ENCODE data around the gene SYT11.
"Not testable (repeated sequence)": the region's sequence is repeated elsewhere in the genome, so short reads cannot be mapped to it uniquely, and the experiment has no call there.

The SYT11 gene

DNA sequence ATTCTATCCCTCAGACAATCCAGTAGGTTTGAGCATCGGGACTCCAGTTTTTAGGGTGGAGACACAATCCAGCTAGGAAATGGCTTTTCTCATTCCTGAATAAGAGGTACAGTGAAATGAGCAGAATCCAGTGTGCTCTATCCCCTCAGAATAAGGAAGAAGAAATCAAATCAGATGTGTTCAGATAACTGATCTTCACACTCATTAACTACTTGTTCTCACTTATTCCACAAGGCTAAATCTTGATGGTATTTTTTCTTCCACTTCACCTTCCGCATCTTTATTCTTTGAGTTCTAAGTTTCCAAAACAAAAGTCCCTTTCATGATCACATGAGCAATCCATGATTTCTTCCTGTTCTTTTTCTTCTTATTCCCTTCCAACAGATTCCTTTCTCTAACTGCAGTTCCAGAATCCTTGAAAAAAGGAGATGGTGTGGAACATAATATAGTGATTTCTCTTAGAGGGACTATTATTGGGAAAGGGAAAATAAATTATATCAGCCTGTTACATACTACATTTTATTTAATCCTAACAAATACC, 1.7 kb downstream of the SYT11 start:
- no peak for DNase-seq (ENCODE audit: low read depth)

GRCh38 chr1:155861896-155862295, 2.5 kb downstream of the SYT11 start:
- DNase-seq (ENCODE audit: low read depth), result no peak

DNA sequence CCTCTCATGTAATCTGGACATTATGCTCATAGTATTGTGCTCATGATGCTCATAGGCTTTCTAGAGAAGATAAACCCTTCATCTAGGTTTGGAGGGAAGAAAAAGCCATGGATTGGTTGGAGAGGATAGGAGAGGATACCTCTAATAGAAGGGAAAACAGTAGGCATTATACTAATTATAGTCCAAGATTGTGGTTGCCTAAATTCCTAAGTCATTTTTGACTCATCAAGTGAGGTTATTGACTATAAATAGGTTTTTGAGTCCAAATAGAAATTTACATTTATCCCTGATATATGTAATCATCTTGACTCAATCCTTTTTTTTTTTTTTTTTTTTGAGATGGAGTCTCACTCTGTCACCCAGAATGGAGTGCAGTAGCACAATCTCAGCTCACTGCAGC, 5.0 kb downstream of the SYT11 start:
- no peak for DNase-seq (ENCODE audit: low read depth)

DNA sequence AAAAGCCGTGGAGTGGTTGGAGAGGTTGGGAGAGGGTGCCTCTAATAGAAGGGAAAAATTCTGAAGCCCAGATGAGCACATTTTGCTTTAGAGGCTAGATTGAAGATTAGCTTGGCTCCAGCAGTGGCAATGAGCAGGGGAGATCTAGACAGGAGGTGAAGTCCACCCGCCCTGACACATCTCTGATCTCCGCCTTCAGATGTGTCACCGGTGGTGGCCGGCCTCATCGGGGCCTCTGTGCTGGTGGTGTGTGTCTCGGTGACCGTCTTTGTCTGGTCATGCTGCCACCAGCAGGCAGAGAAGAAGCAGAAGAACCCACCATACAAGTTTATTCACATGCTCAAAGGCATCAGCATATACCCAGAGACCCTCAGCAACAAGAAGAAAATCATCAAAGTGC, 8.4 kb downstream of the SYT11 start:
- no peak for DNase-seq (ENCODE audit: low read depth)

- DNase-seq (ENCODE audit: low read depth), result no peak
Observed at GRCh38 chr1:155871390-155871789, 12.0 kb downstream of the SYT11 start.

DNA sequence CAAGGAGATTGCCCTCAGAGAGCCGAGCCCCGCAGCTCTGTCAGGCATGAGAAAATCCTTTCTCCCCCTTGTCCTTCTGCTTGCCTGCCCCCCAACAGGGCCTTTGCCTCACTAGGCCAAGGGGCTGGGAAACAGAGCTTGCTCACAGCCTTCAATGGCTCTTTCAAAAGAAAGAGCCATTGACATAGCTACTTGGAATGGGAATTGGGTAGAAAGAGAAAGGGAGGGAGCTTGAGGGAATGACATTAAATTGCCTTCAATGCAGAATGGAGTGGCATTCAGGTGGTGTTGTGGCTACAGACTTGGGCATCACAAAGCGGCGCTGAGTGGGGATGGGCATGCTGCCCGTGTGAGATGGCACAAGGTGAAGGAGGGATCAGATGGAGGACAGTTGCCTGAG, 13.2 kb downstream of the SYT11 start:
- DNase-seq (ENCODE audit: low read depth), result no peak

DNA sequence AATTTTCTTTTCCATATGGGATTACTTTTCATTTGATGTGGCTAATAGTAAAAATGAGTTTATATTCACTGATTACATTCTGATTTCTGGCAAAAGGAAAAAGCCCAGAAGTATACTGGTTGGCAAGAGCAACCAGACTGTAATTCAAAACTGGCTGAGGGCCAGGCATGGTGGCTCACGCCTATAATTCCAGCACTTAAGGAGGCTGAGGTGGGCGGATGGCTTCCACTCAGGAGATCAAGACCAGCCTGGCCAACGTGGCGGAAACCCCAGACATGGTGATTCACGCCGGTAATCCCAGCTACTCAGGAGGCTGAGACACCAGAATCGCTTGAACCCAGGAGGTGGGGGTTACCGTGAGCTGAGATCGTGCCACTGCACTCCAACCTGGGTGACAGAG, 14.5 kb downstream of the SYT11 start:
- peak; percentile 35 for DNase-seq (ENCODE audit: low read depth)

DNA sequence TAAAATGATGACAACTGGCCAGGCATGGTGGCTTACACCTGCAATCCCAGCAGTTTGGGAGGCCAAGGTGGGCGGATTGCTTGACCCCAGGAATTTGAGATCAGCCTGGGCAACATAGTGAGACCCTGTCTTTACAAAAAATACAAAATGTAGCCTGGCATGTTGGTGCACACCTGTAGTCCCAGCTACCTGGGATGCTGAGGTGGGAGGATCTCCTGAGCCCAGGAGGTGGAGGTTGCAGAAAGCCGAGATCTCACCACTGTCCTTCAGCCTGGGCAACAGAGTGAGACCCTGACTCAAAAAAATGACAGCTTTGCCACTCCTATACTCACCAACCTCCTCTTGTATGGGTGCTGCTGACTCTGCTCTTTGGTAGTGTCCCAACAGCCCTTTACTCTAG, 18.6 kb downstream of the SYT11 start:
- no peak for DNase-seq (ENCODE audit: low read depth)

- no peak for DNase-seq (ENCODE audit: low read depth)
Observed at GRCh38 chr1:155880251-155880650, 20.9 kb downstream of the SYT11 start.

DNA sequence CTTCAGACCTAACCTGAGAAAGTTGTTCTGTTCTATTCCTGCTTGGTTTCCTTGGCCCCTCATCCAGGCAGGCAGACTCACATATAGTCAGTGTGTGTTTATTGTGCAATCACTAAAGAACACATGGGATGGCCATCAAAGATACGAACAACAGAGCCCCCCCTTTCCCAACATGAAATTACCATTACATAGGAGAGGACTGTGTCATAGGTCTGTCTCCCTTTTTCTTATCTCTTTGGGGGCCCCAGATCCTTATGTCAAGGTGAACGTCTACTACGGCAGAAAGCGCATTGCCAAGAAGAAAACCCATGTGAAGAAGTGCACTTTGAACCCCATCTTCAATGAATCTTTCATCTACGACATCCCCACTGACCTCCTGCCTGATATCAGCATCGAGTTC, 21.6 kb downstream of the SYT11 start:
- no peak for DNase-seq (ENCODE audit: low read depth)

GRCh38 chr1:155882235-155882634, 22.9 kb downstream of the SYT11 start:
- DNase-seq (ENCODE audit: low read depth), result no peak

GRCh38 chr1:155882766-155883165, 23.4 kb downstream of the SYT11 start:
- DNase-seq (ENCODE audit: low read depth), result no peak

DNA sequence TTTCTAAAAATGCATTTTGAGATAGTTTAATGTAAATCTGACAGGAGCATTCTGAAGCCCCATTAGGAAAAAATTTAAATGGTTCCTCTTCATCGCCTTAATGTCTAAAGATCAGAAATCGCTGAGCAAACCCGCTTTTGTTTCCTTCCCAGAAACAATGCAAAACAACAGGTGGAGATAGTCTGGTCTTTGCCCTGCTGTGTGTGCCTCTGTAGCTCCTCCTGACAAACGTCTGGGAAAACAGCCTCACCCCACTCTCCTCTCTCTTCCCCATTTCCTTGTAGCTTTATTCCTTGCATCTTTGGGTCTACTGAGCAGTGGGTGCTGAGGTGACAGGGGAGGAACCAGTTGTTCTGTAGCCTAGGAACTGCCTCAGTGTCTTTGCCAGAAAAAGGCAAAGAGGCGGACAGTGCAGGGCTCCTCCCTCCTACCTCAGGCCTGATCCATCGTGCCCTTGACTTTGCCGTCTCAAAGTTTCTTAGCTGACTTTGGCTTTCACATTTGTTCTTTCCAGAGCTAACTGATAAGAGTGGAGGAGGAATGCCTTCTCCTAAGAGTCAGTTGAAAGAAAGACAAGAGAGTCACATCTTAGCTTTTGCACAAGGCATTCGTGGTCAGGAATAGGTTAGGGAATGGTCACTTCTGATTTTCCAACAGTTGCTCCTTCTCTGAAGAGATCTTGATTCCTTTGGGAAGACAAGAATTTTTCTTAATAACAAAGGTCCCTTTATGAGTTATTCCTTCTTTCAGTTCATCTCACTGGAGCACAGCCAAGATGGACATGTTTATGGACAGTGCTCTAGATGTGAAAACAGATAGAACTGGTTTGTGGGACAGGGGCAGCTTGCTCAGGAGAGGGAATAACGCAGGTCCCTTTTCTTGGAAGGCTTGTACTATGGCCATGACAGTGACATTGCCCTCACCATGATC, 24.9 kb downstream of the SYT11 start:
- DNase-seq (ENCODE audit: low read depth), result no peak

DNA sequence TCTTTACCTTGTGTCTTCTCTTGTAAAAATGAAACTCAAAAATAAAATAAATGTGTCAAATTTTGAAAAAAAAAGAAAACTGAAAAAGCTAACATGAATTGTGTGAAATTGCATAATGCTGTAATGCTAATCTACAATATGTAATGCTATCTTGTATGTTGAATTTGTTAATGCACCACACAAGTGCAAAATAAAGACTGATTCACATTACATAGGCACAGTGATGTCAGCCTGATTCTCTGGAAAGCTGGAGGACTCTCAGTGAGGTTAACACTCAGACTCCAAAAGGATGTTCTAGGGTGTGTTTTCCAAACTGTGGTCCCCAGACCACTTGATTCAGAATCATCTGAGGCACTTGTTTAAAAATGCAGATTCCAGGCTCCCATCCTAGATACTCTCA, 25.6 kb downstream of the SYT11 start:
- no peak for DNase-seq (ENCODE audit: low read depth)

DNA sequence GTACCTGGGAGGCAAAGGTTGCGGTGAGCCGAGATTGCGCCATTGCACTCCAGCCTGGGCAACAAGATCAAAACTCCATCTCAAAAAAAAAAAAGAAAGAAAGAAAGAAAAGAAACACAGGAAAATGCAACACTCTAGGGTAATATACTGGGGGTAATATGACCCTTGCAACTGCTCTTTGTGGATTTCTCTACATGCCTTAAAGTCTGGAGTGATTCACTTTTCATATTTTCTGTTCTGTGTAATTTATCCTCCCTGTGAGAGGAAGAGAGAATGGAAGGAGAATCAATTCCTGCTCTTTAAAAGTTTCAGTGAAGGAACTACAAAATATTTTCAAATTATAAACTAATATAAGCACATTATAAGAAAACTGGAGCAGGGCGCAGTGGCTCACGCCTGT, 29.1 kb downstream of the SYT11 start:
- DNase-seq (ENCODE audit: low read depth), result no peak

DNA sequence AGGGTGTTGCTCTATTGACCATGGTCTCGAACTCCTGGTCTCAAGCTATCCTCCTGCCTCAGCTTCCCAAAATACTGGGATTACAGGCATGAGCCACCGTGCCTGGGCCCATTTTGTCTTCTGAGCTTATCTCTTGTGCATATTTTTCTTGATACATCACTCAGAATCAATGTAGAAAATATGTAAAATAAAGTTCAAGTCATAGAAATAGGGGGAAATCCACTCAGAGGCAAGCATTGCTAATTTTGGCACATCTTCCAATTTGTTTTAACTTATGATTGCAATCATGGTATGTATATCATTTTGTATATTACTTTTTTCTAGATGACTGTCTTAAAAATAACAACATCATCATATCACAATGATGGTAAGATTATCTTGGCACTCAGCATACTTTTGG, 30.2 kb downstream of the SYT11 start:
- no peak for DNase-seq (ENCODE audit: low read depth)

DNA sequence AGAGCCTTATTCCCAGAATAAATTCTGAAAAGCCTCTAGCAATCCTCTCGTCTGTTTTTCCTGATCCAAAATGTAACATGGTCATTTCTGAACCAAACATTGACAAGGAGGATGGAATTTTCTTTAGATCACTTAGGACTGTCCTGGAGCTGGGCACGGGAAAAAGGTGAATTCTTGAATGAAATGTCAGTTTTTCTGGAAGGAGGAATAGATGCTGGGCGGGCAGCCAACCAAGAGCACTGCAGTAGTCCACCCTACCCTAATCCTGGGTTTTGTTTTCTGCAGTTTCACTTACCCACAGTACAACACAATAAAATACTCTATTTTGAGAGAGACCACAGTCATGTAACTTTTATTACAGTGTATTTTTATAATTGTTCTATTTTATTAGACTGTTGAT, 30.9 kb downstream of the SYT11 start:
- DNase-seq (ENCODE audit: low read depth), result no peak

GRCh38 chr1:155892796-155893195, 33.4 kb downstream of the SYT11 start:
- DNase-seq (ENCODE audit: low read depth), result no peak

- peak; percentile 70 for DNase-seq (ENCODE audit: low read depth)
Observed at GRCh38 chr1:155893389-155894142, 34.2 kb downstream of the SYT11 start.

- DNase-seq (ENCODE audit: low read depth), result not testable (repeated sequence)
Observed at GRCh38 chr1:155895617-155896016, 36.2 kb downstream of the SYT11 start.

DNA sequence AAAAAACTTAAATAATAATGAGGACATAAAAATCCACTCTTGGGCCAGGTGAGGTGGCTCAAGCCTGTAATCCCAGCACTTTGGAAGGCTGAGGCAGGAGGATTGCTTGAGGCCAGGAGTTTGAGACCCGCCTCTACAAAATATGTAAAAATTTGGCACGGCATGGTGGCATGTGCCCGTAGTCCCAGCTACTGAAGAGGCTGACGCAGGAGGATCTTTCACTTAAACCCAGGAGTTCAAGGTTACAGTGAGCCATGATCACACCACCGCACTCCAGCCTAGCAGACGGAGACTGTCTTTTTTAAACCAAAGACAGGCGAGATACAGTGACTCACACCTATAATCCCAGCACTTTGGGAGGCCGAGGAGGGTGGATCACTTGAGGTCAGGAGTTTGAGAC, 37.1 kb downstream of the SYT11 start:
- DNase-seq (ENCODE audit: low read depth), result not testable (repeated sequence)

DNA sequence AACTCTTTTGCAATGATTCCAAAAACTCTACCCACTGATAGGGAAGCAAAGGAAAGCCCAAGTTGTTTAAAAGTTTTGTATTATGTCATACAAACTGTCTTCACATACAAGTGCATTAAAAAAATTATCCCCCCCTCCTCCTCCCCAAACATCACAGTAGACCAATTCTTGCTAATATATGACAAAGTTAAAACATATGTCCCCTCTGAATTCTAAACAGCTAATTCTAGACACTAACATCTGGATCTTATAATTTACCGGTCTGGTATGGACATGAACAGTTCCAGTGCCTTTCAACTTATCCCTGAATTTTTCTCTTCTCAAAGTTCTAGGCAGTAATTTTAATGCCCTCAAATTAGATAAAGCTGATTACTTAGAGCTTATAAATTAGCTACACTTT, 38.4 kb downstream of the SYT11 start:
- no peak for DNase-seq (ENCODE audit: low read depth)

DNA sequence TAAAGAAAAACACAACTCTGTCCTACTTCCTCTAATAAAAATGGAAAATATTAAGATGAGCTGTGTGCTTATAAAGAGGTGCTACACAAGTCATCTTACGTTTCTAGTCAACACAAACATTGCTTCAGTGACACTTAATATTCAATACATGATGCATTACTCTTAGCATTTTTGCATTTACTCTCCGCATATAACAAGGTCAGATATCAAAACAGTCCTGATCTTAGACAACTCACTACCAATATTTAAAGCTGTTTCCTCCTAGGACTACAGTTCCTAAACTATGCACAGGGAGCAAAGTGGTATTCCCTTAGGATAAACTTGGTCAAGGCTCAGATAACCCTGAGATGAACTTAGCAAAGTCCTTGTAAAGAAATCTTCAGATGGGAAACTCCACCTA, 39.5 kb downstream of the SYT11 start:
- no peak for DNase-seq (ENCODE audit: low read depth)
